Ascending aorta (tissue), 2 donors: Measurements from ENCODE around the gene MCRIP2. TPM values are rescaled to one million over a fixed set of nuclear protein-coding genes. Genes with fewer than 3 reads are reported as not detected.

Source experiments
- DNase-seq, 2 donors: peaks; one replicate each; pipeline ENCODE4 v3.0.0-alpha.2; 2019; ENCODE audit warnings: low spot score in 2 of 2
- H3K27ac ChIP-seq, 2 donors: fragments of 200-600 bp; sonication (generic); one replicate each; pipeline ENCODE4 v1.5.1; 2016 to 2017; ENCODE audit warnings: mild to moderate bottlenecking in 1 of 2
- H3K27me3 ChIP-seq: fragments of 200-600 bp; sonication (generic); one replicate; pipeline ENCODE4 v1.5.1; 2017
- H3K36me3 ChIP-seq, 2 donors: fragments of 200-600 bp; sonication (generic); one replicate each; pipeline ENCODE4 v1.5.1; 2016
- H3K4me1 ChIP-seq, 2 donors: fragments of 200-600 bp; sonication (generic); one replicate each; pipeline ENCODE4 v1.5.1; 2016 to 2017; ENCODE audit warnings: mild to moderate bottlenecking in 1 of 2
- H3K4me3 ChIP-seq, 2 donors: fragments of 200-600 bp; sonication (generic); one replicate each; pipeline ENCODE4 v1.5.1; 2016 to 2017; ENCODE audit warnings: mild to moderate bottlenecking in 1 of 2
- H3K9me3 ChIP-seq, 2 donors: fragments of 200-600 bp; sonication (generic); one replicate each; pipeline ENCODE4 v1.5.1; 2016
- CTCF ChIP-seq, 3 experiments: fragments of 200-600 bp in 2 of 3; fragments of 450-650 bp in 1 of 3; sonication (generic) in 2 of 3; IDR thresholded peaks; one replicate each; pipeline ENCODE4 v1.5.1; 2016 to 2019; ENCODE audit warnings: antibody characterized with exemption in 3 of 3, mild to moderate bottlenecking in 1 of 3, moderate library complexity in 1 of 3
- intact Hi-C: fragments of 100-400 bp; cut with DNase I; formaldehyde crosslinking; loops from one replicate; pipeline ENCODE4 v1.15.1; 2023
- total RNA-seq: library from RNA; depleted of rRNA; stranded (reverse); fragments of >200 nt; gene quantifications from one replicate; pipeline ENCODE4 v1.1.0, GENCODE V29; 2016

Gene MCRIP2
- total RNA-seq, 1 donor from 2014 or later: 92.9 TPM

- DNase-seq: no peak
- Histone ChIP-seq H3K4me3 (peak overlapping the region; percentile 9 to 45), H3K36me3 (no peaks in the 10 kb centered on the region), H3K9me3 (no peaks in the 10 kb centered on the region), H3K4me1 (peaks cover 12 to 13% of the 10 kb centered on the region in 2 donors), H3K27me3 (peaks cover 28% of the 10 kb centered on the region), H3K27ac (no peak overlapping the region)
- TF ChIP-seq CTCF (IDR thresholded peaks at IDR 0.05): no peak
- intact Hi-C loops: no loop called here
Measured at GRCh38 chr16:694187-694862, 52.7 kb downstream of the MCRIP2 start.

GRCh38 chr16:694863-695354 lies 53.3 kb downstream of the MCRIP2 start:
- TF ChIP-seq CTCF (IDR thresholded peaks at IDR 0.05): no peak
- no peak overlapping the region for H3K27ac ChIP-seq
- no peaks in the 10 kb centered on the region for H3K9me3 ChIP-seq
- intact Hi-C loops: no loop called here
- DNase-seq: no peak
- H3K4me3 ChIP-seq: peak overlapping the region; percentile 9 to 45
- H3K27me3 ChIP-seq: peaks cover 29% of the 10 kb centered on the region
- H3K36me3 ChIP-seq: no peaks in the 10 kb centered on the region
- peaks cover 6 to 8% of the 10 kb centered on the region in 2 donors for H3K4me1 ChIP-seq

- Histone ChIP-seq H3K27me3 (peaks cover 35% of the 10 kb centered on the region), H3K36me3 (no peaks in the 10 kb centered on the region), H3K9me3 (no peaks in the 10 kb centered on the region), H3K4me3 (peak overlapping the region; percentile 2 to 45), H3K4me1 (peaks cover 6 to 8% of the 10 kb centered on the region in 2 donors), H3K27ac (no peak overlapping the region)
- no peak for DNase-seq
- intact Hi-C loops: no loop called here
- no peak for TF ChIP-seq CTCF (IDR thresholded peaks at IDR 0.05)
Measured at GRCh38 chr16:695355-696089, 53.9 kb downstream of the MCRIP2 start.

Other genes starting within 250 kb of the MCRIP2 start
- 66.0 TPM for gene NME4, start 244.6 kb upstream of the MCRIP2 start, total RNA-seq
- gene DECR2, start 239.9 kb upstream of the MCRIP2 start, total RNA-seq: 44.0 TPM
- gene RAB11FIP3, start 216.2 kb upstream of the MCRIP2 start, total RNA-seq: 47.0 TPM
- 249 TPM for gene CAPN15, start 114.1 kb upstream of the MCRIP2 start, total RNA-seq
- not detected for gene PRR35, start 81.4 kb upstream of the MCRIP2 start, total RNA-seq
- not detected for gene NHLRC4, start 74.8 kb upstream of the MCRIP2 start, total RNA-seq
- gene PIGQ, start 71.9 kb upstream of the MCRIP2 start, total RNA-seq: 70.2 TPM
- gene RAB40C, start 51.8 kb upstream of the MCRIP2 start, total RNA-seq: 29.8 TPM
- gene WFIKKN1, start 10.8 kb upstream of the MCRIP2 start, total RNA-seq: not detected
- 523 TPM for gene METTL26, start 5.5 kb upstream of the MCRIP2 start, total RNA-seq
- 50.0 TPM for gene WDR90, start 7.5 kb downstream of the MCRIP2 start, total RNA-seq
- 41.8 TPM for gene RHOT2, start 26.3 kb downstream of the MCRIP2 start, total RNA-seq
- 1.1 TPM for gene RHBDL1, start 33.8 kb downstream of the MCRIP2 start, total RNA-seq
- gene STUB1, start 38.6 kb downstream of the MCRIP2 start, total RNA-seq: 258 TPM
- 158 TPM for gene JMJD8, start 42.5 kb downstream of the MCRIP2 start, total RNA-seq
- 11.4 TPM for gene WDR24, start 48.6 kb downstream of the MCRIP2 start, total RNA-seq
- not detected for gene FBXL16, start 64.0 kb downstream of the MCRIP2 start, total RNA-seq
- gene METRN, start 73.3 kb downstream of the MCRIP2 start, total RNA-seq: 118 TPM
- 105 TPM for gene ANTKMT, start 79.3 kb downstream of the MCRIP2 start, total RNA-seq
- 8.2 TPM for gene CCDC78, start 84.6 kb downstream of the MCRIP2 start, total RNA-seq
- 9.7 TPM for gene HAGHL, start 85.3 kb downstream of the MCRIP2 start, total RNA-seq
- 103 TPM for gene CIAO3, start 99.2 kb downstream of the MCRIP2 start, total RNA-seq
- 1.7 TPM for gene MSLN, start 118.9 kb downstream of the MCRIP2 start, total RNA-seq
- 4.8 TPM for gene RPUSD1, start 146.6 kb downstream of the MCRIP2 start, total RNA-seq
- gene CHTF18, start 146.8 kb downstream of the MCRIP2 start, total RNA-seq: 19.9 TPM
- not detected for gene GNG13, start 158.9 kb downstream of the MCRIP2 start, total RNA-seq